ENCODE measurements around the gene LARP4.
"Not testable (repeated sequence)": the region's sequence is repeated elsewhere in the genome, so short reads cannot be mapped to it uniquely, and the experiment has no call there.

Gene LARP4

DNA sequence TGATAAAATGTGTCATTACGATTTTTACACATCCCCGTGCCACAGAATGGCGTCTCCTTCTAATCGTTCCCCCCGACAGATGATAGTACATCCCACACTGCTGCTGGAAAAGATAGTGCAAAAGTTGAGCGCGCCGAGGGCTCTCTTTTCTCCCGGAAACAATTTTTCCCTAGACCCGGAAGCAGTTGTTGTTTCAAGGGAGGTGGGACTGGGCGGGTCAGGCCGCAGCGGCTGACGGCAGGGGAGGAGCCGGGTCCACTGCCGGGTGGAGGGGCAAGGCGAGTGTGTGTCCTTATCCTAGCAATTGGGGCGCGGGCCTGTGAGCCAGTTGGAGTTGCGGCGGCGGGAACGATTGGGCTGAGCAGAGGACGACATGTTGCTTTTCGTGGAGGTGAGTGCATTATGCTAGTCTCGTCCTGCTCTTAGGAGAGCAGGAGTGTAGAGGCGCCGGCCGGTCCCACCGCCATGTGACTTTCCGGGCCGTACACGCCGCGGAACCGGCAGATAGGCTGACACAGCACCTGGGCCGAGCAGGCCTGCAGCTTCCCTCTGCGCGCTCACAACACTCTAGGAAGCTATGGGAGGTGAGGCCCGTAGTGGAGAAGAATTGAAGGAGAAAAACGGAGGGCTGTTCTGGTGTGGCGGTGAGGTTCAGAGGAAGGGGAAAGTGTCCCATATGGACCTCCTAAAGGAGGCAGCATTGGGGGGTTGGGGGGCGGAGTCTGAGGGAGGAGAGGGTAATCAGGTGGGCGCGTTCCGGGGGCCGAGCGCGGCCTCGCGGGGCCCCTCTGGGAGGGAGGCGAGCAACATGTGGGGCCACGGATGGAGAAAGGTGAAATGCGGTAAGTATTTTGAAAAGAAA, at the start of gene LARP4:
LARP4 (plus strand) TSS at position 248 of the 862 bp plus-strand sequence; CDS start at position 374, 126 bp downstream.
- DNase-seq (ENCODE audit: low spot score), result peak; percentile 92

DNA sequence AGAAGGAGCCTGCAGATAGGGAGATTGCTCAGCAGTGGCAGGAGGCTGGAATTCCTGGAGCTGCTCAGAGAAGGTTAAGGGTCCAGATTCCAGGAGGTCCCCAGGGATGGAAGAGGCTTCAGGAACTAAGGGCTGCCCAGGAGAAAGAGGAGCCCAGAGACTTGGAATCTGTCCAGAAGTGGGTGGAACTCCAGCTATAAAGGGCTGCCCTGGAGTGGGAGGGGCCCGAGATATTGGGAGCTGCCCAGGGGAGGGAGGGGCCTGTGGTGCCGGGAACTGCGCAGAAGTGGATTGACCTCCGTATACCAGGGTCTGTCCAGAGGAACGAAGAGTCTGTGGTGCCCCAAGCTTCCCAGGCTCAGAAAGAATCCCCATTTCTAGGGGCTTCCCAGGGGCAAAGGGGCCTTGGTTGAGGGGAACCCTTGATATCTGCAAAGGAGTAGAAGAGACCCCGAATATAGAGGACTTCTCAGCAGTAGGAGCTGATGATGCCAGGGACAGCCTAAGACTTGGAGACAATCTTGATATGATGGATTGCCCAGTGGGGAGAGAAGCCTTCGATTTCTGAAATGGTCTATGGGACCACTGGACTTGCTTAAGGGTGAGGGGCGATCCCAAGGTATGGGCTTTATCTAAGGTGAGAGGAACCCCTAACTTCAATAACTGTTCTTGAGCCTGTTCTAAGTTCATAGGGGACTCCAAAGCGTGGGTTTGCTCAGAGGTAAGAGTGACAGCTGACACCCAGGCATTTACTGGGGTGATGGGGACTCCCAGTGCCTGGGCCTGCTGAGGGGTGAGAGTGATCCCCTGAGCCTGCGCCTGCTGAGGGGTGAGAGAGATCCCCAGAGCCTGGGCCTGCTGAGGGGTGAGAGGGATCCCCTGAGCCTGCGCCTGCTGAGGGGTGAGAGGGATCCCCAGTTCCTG, 49.3 kb upstream of the LARP4 start:
- no peak for DNase-seq (ENCODE audit: low spot score)

DNA sequence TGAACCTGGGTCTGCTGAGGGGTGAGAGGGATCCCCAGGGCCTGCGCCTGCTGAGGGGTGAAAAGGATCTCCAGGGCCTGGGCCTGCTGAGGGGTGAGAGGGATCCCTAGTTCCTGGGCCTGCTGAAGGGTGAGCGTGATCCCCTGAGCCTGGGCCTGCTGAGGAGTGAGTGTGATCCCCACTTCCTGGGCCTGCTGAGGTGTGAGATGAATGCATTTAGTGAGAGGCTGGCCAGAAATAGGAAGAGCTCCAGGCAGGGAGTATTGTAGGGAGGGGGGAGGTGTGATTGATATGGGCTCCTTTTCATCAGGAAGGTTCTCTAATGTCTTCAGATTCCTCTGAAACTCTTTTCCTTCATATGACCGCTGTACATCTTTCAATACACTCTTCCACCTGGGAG, 47.3 kb upstream of the LARP4 start:
- no peak for DNase-seq (ENCODE audit: low spot score)

DNA sequence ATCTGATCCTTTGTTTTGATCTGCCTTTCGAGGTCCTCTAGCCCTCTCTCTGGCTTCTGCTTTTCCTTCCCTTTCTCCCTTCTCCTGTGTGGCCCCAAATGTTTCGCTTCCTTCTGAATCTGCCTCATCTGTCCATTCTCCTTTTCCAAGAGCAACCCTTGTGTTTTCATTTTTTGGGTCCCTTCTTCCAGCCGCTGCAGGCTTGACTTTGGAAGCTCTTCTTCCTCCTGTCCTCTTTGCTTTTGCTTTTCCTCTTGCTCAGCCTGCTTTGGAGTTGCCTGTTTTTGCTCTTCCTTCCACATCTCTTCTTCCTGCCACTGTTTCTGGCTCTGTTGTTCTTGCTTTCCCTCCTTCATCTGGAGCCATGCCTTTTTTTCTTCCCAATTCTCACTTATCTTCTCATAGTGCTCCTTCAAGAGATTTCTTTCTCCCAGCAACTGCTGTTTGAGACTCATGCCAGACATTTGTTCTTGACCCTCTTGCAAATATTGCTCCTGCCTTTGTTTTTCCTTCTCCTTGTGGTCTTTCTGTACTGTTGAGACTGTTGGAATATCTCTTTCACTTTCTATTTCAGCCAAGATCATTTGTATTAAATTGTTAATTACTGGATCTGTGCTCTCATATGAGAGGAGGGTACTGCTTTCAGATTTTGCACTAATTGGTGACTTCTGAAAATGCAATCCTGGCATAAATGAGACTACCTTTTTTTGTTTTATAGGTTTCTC, 46.7 kb upstream of the LARP4 start:
- DNase-seq (ENCODE audit: low spot score), result no peak

DNA sequence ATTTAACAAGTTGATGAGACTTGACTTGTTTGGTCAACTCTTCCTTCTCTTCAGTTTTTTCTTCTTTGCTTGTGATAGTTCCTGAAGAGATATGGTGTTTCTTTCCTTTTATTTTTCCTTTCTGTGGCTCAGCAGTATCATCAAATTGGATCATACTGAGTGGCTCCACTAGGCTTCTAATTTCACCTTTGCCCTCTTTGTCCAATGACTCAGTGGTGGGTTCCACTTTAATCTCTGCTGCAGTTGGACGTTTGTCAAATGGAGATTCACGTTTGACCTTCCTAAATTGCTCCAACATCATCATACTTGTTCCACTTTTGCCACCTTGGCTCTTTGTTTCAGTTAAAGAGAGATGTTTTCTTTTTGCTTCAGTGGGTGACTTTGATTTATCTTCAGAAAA, 45.8 kb upstream of the LARP4 start:
- no peak for DNase-seq (ENCODE audit: low spot score)

DNA sequence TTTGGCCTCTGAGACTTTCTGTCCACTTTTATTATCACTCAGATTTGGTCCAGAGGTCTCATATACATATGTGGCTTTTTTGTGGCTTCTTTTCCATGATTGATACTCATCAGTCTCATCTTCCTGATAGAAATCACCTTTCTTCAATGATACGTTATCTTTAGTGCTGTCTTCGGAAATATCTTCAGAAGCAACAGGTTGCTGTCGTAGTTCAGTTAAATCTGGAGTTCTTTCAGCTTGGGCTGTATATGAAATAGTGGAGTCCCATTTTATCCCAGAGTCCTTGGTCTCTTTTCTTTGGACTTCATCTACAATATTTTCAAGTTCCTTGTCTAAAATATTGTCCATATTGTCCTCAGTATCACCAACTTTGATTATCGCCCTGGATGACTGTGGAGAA, 45.3 kb upstream of the LARP4 start:
- no peak for DNase-seq (ENCODE audit: low spot score)

DNA sequence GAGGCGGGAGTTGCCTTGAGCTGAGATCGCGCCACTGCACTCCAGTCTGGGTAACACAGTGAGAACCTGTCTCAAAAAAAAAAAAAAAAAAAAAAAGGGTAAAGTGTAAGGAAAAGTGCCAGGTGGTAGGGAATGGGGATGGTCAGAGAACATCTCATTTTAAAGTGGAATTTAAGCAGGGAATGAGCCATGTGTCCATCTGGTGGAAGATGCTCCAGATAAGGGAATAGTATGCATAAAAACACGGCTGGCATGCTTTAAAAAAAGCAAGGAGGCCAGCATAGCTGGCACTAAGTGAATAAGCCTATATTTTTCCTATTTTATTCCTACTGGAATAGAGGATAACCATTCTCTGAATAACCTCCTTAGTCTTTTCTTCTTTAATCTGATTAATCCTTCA, 38.0 kb upstream of the LARP4 start:
- no peak for DNase-seq (ENCODE audit: low spot score)

DNA sequence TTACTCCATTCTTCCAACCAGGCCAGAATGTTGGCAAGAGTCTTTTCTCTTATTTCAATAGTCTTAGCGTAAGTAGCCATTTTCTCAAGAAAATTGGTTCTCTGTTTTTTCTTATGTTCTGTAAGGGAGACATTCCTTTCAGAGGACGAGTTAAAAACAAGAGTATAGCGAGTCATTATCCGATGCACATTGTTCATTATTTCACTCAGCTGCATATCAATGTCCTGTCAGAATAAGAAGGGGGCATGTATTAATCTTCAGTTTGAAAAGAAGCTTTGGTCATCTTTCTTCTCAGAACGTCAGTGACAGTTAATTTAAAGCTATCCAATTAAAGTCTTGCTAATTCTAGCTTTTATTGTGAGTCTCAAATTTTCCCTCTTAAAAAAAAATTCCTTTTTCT, 37.5 kb upstream of the LARP4 start:
- DNase-seq (ENCODE audit: low spot score), result no peak

DNA sequence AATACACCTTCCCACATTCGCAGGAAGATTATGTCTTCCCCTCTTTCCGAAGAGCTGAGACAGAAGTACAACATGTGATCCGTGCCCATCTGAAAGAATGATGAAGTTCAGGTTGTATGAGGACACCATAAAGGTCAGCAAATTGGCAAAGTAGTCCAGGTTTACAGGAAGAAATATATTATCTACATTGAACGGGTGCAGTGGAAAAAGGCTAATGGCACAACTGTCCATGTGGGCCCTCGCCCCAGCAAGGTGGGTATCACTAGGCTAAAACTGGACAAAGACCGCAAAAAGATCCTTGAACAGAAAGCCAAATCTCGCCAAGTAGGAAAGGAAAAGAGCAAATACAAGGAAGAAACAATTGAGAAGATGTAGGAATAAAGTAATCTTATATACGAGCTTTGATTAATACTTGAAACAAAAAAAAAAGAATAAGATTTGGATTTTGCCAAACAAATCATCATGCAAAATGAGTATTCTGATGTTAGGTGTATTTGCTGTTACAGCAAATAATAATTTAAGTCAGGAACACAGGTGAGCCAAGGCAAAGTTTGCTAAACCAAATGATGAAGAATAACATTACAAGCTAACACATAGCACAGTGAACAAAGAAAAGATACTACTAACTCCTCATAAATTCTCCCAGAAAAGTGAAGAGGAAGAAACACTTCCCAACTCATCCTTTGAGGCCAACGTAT, 34.8 kb upstream of the LARP4 start:
- DNase-seq (ENCODE audit: low spot score), result no peak

DNA sequence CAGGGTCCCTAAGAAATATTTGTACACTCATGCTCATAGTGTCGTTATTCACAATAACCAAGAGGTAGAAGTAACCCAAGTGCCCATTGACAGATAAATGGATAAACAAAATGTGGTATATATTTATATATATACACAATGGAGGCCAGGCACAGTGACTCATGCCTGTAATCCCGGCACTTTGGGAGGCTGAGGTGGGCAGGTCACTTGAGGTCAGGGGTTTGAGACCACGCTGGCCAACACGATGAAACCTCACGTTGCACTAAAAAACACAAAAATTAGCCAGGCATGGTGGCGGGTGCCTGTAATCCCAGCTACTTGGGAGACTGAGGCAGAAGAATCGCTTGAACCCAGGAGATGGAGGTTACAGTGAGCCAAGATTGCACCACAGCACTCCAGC, 30.0 kb upstream of the LARP4 start:
- not testable (repeated sequence) for DNase-seq (ENCODE audit: low spot score)

DNA sequence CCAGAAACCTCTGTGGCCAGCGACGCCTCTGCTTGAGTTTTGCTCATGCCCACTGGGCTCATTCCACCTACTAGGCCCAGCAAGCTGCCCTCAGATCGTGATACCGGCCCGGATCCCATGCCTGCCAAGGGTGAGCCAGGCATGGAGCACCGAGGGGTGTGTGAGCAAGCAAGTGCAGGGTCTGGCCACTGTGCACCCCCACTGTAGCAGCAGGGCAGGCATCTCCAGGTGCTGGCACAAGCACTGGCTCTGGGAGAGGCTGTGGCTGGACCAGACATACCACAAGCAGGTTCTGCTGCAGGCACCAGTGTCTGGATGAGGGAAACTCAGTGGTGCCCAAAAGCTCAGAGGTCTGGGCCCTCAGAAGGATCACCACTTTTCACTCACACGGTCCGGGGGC, 24.9 kb upstream of the LARP4 start:
- no peak for DNase-seq (ENCODE audit: low spot score)

DNA sequence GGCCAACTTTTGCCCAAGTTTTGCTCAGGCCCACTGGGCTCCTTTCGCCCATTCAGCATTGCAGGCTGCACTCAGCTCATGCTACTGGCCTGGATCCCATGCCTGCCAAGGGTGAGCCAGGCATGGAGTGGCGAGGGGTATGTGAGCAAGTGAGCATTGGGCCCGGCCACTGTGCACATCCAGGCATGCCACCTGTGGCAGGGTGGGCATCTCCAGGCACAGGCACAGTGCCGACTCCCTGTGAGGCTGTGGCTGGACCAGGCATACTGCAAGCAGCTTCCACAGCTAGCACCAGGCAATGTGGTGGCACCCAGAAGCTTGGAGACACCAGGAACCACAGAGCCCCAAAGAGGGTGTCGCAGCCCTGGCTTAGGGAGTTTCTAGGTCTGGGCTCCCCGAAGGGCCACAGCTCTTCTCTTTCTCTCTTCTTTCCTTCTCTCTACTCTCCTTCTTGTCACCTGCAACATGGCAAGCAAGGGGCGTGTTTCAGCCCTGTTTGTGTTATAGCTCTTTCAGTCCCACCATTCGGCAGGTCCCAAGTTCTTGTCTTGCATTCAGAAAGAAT, 19.8 kb upstream of the LARP4 start:
- no peak for DNase-seq (ENCODE audit: low spot score)

DNA sequence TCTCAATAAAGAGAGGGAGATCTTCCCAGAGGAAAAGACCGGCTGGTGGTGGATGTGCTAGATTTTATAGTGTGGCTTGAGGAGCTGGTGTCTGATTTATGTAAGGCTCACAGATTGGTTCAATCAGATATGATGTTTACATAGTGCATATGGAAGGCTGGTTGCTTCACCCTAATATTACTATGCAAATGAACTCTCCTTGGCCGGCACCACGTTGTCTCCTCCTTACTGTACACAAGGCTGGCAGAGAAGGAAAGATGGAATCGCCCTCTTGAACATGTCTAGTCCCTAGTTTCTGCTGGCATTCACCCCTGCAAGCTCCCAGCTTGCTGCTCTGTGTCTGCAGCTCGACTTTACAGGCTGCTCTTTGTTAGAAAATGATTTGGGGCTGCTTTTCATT, 13.2 kb upstream of the LARP4 start:
- DNase-seq (ENCODE audit: low spot score), result no peak

DNA sequence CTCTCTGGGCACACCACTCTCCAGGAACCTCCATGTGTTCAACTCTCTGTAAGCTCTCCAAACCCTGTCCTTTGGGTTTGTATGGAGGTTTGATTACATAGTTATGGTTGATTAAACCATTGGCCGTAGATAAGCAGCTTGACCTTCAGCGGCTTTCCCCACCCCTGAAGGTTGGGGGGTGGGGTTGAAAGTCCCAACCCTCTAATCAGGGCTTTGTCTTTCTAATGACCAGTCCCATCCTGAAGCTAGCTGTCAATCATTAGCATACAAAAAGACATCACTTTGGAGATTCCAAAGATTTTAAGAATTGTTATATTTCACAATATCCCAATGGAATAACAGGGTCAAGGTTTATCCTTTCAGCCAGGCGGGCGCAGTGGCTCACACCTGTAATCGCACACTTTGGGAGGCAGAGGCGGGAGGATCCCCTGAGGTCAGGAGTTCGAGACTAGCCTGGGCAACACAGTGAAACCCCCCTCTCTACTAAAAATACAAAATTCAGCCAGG, 12.7 kb upstream of the LARP4 start:
- DNase-seq (ENCODE audit: low spot score), result no peak

DNA sequence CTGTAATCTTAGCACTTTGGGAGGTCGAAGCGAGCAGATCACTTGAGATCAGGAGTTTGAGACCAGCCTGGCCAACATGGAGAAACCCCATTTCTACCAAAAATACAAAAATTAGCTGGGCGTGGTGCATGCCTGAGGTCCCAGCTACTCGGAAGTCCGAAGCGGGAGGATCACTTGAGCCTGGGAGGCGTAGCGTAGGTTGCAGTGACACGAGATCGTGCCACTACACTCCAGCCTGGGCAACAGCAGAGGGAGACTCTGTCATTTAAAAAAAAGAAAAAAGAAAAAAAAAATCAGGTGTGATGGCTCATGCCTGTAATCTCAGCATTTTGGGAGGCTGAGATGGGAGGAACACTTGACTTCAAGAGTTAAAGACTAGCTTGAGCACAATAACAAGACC, 11.9 kb upstream of the LARP4 start:
- not testable (repeated sequence) for DNase-seq (ENCODE audit: low spot score)

DNA sequence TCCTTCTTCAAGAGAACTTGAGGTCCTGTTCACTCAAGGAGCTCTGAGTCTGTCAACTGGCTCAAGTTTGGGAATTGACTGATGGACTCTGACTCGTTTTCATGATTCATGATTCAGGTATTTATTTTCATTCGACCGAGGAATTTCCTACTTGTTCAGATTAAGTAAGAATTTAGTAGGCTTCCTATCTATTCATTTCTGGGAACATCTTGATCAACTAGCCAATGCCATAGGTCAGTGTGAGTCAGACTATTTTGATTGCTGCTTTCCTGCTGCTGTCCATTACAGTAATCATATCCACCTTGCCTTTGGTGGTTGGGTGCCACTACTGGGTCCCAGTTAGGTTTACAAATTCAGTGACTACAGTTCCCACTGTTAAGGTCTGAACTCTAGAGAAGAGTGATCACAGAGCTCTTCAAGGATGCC, 10.4 kb upstream of the LARP4 start:
- peak; percentile 52 for DNase-seq (ENCODE audit: low spot score)

DNA sequence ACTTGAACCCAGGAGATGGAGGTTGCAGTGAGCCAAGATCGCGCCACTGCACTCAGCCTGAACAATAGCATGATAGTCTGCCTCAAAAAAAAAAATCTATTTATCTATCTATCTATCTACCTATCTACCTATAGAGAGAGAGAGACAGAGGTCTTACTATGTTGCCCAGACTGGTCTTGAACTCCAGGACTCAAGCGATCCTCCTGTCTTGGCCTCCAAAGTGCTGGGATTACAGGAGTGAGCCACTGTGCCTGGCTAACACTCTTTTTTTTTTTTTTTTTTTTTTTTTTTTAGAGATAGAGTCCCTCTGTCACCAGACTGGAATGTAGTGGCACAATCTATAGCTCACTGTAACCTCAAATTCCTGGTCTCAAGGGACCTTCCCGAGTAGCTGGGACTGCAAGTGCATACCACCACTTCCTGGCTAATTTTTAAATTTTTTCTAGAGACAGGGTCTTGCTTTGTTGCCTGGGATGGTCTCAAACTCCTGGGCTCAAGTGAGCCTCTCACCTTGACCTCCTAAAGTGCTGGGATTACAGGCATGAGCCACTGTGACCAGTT, 6.1 kb upstream of the LARP4 start:
- no peak for DNase-seq (ENCODE audit: low spot score)

DNA sequence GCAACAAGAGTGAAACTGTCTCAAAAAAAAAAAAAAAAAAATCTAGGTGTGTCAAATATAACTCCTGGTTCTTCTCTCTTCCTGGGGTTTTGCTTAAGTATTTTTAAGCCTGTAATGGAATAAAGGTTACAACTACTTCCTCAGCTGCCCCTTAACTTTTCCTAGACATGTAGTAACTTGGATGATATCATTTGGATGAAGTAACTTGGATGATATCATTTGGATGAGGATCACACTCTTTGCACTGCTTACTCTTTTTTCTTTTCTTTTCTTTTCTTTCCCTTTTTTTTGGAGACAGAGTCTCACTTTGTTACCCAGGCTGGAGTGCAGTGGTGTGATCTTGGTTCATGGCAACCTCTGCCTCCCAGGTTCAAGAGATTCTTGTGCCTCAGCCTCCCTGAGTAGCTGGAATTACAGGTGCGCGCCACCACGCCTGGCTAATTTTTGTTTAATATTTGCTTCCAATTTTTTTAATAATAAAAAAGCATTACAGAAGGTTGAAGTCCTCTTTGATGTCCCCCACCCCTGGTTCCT, 3.5 kb upstream of the LARP4 start:
- no peak for DNase-seq (ENCODE audit: low spot score)

DNA sequence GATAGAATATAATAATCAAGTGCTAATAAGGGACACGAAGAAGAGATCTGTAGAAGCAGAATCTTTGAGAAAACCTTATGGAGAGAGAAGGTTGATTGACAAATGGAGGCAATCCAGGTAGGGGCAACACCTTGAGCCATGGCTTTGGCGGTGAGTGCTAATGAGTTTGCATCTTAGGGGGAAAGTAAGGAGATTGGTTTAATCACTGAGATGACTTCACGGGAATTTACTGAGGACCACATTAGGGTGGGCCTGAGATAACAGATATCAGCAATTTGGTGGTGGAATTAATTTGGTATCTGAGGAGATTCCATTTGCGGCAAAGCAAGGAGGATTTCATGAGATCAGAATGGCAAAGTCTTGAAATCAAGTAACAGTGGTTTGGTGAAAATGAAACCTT, 1.8 kb upstream of the LARP4 start:
- DNase-seq (ENCODE audit: low spot score), result no peak

DNA sequence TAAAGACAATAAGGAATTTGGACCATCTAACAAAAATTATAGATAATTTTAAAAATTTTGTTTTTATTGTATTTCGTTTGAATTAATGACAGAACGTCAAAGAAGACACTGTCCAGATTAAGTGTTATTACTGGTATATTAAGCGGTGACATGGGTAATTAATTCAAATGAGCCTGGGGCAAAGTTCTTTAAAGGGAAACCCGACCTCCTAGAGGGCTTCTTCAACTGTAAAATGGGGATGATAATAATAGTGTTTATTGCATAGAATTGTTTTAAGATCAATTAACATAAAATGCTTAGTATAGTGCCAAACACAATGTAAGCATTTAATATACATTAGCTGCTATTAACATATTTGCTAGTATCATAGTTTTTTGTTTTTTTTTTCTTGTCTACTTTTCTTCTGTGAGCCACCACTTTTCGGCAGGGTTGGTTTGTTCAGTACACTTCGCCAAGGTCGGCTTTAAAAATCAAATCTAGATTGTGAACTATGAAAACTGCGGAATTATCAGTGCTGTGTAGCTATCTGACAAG, 514 bp upstream of the LARP4 start:
- DNase-seq (ENCODE audit: low spot score), result no peak
